Hepatocyte (in vitro differentiated cells): ENCODE data around the gene RNU1-1. TPM values are rescaled to one million over a fixed set of nuclear protein-coding genes. Genes with fewer than 3 reads are reported as not detected.
"Not testable (repeated sequence)": the region's sequence is repeated elsewhere in the genome, so short reads cannot be mapped to it uniquely, and the experiment has no call there.

Experiments
- DNase-seq: peaks from one replicate; pipeline ENCODE4 v3.0.0-alpha.2; 2016; ENCODE audit warnings: low spot score
- H2AFZ ChIP-seq: fragments of 200-600 bp; sonication (generic); 2 replicates; pipeline ENCODE4 v1.6.0; 2016; ENCODE audit warnings: antibody characterized with exemption, mild to moderate bottlenecking
- H3K27ac ChIP-seq: fragments of 200-600 bp; sonication (generic); 2 replicates; pipeline ENCODE4 v1.5.1; 2016; ENCODE audit warnings: mild to moderate bottlenecking
- H3K27me3 ChIP-seq: fragments of 200-600 bp; sonication (generic); 2 replicates; pipeline ENCODE4 v1.6.1; 2016
- H3K36me3 ChIP-seq: fragments of 200-600 bp; sonication (generic); replicated peaks from 2 replicates; pipeline ENCODE4 v1.5.1; 2016; ENCODE audit warnings: low read depth; ENCODE audit not compliant: insufficient read depth
- H3K4me1 ChIP-seq: fragments of 200-600 bp; sonication (generic); 2 replicates; pipeline ENCODE4 v1.5.1; 2016; ENCODE audit warnings: mild to moderate bottlenecking, moderate library complexity; ENCODE audit not compliant: insufficient read depth
- H3K4me2 ChIP-seq: fragments of 200-600 bp; sonication (generic); 2 replicates; pipeline ENCODE4 v1.6.0; 2016
- H3K4me3 ChIP-seq: fragments of 200-600 bp; sonication (generic); 2 replicates; pipeline ENCODE4 v1.5.1; 2016; ENCODE audit warnings: mild to moderate bottlenecking
- H3K79me2 ChIP-seq: fragments of 200-600 bp; sonication (generic); 2 replicates; pipeline ENCODE4 v1.6.0; 2017; ENCODE audit warnings: mild to moderate bottlenecking
- H3K9me2 ChIP-seq: fragments of 200-600 bp; sonication (generic); replicated peaks from 2 replicates; pipeline ENCODE4 v1.6.0; 2017; ENCODE audit warnings: mild to moderate bottlenecking; ENCODE audit not compliant: insufficient read depth
- H3K9me3 ChIP-seq: fragments of 200-600 bp; sonication (generic); 2 replicates; pipeline ENCODE4 v1.5.1; 2016; ENCODE audit warnings: low read depth, mild to moderate bottlenecking
- H4K20me1 ChIP-seq: fragments of 200-600 bp; sonication (generic); 2 replicates; pipeline ENCODE4 v1.6.0; 2016; ENCODE audit warnings: mild to moderate bottlenecking; ENCODE audit not compliant: insufficient read depth, poor library complexity, severe bottlenecking
- WGBS: methylation state at CpG from one replicate; pipeline ENCODE4 v1.1.6; 2016; ENCODE audit warnings: low lambda C conversion rate; ENCODE audit errors: missing lambda C conversion rate; 5-methylcytosine and 5-hydroxymethylcytosine counted together
- polyA plus RNA-seq: library from polyadenylated mRNA; unstranded; fragments of >200 nt; fragmentation: Nextera tagmentation; extraction: Ambion mirVana; gene quantifications from 2 replicates; pipeline ENCODE4 v1.2.1, GENCODE V29; 2016
- total RNA-seq: library from RNA; depleted of rRNA; stranded (reverse); fragments of >200 nt; gene quantifications from 2 replicates; pipeline ENCODE4 v1.2.3, GENCODE V29; 2014

Gene RNU1-1
- total and polyA plus RNA-seq, 2 experiments from 2014 or later = under 0.01 TPM; not detected in 1

DNA sequence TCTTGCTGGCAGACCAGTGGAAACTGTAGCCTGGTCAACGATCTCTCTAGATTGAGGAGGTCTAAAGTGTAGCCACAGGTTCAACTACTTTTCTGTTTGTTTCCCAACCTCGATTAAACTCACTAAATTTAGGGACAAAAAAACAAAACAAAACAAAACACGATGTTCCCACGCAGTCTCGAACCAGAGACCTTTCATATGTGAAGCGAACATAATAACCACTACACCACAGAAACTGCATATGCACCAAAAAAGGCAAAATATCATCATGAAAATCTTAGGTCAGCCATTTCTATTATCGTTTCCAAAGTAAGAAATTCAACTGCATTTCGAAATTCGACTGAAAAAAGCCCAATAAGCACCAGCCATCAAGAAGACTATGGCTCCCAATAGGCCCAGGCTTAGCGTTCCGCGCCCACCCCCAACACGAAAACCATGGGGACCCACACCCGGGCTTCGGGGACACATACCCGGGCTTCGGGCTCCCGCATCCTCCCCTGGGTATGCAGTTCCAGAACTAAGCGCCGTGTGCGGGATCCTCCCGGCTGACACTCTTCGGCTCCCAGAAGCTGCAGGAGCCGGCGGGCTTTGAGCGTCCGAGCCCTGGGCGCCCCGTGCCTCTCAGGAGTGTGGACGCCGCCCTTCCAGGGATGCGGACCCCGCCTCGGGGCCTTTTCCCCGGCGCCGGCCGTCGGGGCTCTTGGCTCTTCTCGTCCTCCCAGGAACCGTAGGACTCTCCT lies 33.6 kb upstream of the RNU1-1 start:
- not testable (repeated sequence) for H3K36me3 ChIP-seq, H4K20me1 ChIP-seq, H3K27me3 ChIP-seq, H3K4me3 ChIP-seq, H3K4me2 ChIP-seq, H3K9me2 ChIP-seq, DNase-seq, H2AFZ ChIP-seq, H3K9me3 ChIP-seq, H3K79me2 ChIP-seq, H3K4me1 ChIP-seq, H3K27ac ChIP-seq
- 64% methylated on average over 21 of the region's 41 CpGs for WGBS

DNA sequence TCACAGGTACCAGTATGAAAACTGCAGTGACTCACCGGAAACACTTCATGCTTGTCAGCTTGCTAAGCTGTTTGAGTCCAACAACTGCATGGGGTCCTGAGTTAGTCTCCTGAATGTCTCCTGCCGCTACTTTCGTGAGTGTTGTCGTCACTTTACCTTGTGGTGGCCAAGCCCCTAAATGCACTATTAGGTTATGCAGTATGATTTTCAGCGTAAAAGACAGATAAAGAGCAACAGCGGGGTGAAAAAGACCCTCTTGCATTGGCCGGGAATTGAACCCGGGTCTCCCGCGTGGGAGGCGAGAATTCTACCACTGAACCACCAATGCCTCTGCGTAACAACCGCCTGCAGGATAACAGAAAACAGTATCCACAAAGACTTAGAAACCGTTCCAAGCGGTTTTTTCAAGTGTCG lies 31.6 kb upstream of the RNU1-1 start:
- H3K9me2 ChIP-seq, H3K4me1 ChIP-seq, H2AFZ ChIP-seq, H3K36me3 ChIP-seq, H4K20me1 ChIP-seq, H3K9me3 ChIP-seq, H3K79me2 ChIP-seq, H3K4me3 ChIP-seq, H3K27me3 ChIP-seq, H3K27ac ChIP-seq: not testable (repeated sequence)
- WGBS = 12% methylated on average over 12 of the region's 16 CpGs
- DNase-seq = peak; percentile 80
- H3K4me2 ChIP-seq = peak overlapping the region; percentile 60

DNA sequence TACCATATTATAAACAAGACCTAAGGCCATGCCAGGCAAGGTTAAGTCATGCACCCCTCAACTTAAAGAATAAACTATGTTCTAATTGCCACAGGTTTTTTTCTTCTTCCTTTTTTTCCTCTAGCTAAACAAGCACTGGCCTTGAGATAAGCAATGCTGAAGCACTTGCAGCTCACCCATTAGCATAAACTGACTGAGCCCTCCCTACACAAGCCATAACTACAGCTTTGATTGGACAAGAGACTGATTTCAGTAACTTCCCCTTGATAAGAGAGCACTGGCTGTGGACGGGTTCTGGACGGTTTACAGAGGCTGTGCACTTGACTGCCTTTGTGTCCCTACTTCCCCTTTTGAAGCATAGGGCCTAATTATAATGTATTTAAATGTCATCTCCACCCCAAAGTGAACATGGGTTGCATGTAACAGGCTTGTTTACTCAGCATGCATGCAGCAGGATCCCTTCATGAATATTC lies 26.4 kb upstream of the RNU1-1 start:
- not testable (repeated sequence) for H3K9me3 ChIP-seq, H3K79me2 ChIP-seq, H3K27me3 ChIP-seq, H2AFZ ChIP-seq, H3K9me2 ChIP-seq, H3K4me1 ChIP-seq, H4K20me1 ChIP-seq, H3K27ac ChIP-seq, H3K4me3 ChIP-seq, H3K36me3 ChIP-seq
- WGBS = 10% methylated on average over 2 of the region's 2 CpGs
- peak; percentile 56 for DNase-seq
- peak overlapping the region; percentile 8 for H3K4me2 ChIP-seq

DNA sequence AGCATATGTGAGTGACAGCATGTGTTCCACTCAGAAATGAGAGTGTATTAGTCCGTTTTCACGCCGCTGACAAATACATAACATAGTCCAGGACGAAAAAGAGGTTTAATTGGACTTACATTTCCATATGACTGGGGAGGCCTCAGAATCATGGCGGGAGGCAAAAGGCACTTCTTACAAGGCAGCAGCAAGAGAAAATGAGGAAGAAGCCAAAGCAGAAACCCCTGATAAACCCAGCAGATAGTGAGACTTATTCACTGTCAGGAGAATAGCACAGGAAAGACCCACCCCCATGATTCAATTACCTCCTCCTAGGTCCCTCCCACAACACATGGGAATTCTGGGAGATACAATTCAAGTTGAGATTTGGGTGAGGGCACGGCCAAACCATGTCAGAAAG lies 23.4 kb upstream of the RNU1-1 start:
- not testable (repeated sequence) for H3K4me2 ChIP-seq, H3K79me2 ChIP-seq, H2AFZ ChIP-seq, H3K36me3 ChIP-seq, H3K4me1 ChIP-seq, DNase-seq, H3K9me2 ChIP-seq, H3K27me3 ChIP-seq, H3K9me3 ChIP-seq, H3K27ac ChIP-seq, H3K4me3 ChIP-seq, H4K20me1 ChIP-seq
- WGBS = 87% methylated on average over 6 of the region's 6 CpGs

DNA sequence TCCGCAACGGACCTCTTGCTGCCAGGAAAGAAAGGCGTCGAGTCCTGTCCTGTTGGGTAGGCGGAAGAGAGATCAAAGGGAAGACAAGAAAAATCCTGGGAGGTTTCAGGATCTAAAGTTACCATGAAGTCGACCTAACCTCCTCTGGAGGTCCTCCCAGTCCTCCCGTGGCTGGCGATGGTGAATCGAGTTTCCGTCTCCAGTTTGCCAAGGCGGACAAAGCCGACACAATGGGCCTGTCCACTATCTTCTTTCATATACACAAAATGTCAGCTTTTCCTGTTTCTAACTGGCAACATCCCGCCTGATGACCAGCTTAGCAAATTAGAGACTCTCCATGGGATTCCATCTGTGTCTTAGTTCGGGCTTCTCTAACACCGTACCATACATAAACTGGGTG lies 22.7 kb upstream of the RNU1-1 start:
- not testable (repeated sequence) for H3K9me2 ChIP-seq, H3K4me2 ChIP-seq, H2AFZ ChIP-seq, H3K36me3 ChIP-seq, DNase-seq, H3K27ac ChIP-seq, H3K79me2 ChIP-seq, H3K4me3 ChIP-seq, H3K27me3 ChIP-seq, H4K20me1 ChIP-seq, H3K4me1 ChIP-seq, H3K9me3 ChIP-seq
- WGBS = 93% methylated on average over 15 of the region's 15 CpGs

DNA sequence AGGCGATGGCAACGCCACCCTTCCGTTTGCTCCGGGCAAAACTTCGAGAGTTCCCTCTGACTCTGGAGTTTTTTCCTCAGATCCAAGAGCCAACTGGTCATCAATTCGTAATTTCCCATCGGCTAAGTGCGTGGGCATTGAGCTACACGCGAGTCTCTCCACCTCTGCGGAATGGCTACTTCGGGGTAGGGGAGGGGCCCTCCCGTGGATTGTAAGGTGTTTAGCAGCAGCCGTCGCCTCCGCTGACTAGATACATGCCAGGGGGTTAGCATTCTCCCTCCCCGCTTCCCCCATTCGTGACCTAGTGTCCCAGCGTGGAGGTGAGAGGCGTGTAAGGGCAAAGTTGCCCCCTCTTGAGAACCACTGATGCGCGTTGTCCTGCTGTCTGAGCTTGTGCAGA lies 21.8 kb upstream of the RNU1-1 start:
- WGBS = 33% methylated on average over 22 of the region's 22 CpGs
- not testable (repeated sequence) for H2AFZ ChIP-seq, H3K4me1 ChIP-seq, H3K27ac ChIP-seq, DNase-seq, H4K20me1 ChIP-seq, H3K27me3 ChIP-seq, H3K79me2 ChIP-seq, H3K9me3 ChIP-seq, H3K36me3 ChIP-seq, H3K9me2 ChIP-seq, H3K4me3 ChIP-seq
- peak overlapping the region; percentile 80 for H3K4me2 ChIP-seq

DNA sequence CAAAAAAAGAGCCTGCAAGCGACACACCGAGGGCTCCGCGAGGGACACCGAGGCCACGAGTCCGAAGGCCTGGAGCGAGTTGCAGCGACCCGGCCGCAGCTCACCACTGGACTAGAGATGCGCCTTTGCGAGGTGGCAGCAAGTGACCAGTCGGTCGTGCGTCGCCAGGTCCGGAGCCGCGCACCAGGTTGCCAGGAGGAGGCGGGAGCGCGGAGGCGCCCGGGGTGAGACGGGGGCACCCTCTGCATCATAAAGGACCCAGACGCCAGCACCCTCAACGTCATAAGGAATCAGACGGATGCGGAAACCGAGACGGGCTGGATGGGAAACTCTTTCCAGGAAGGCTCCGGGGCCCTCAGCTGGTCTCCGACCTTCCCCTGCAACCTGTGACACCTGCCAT lies 21.4 kb upstream of the RNU1-1 start:
- H2AFZ ChIP-seq, H3K36me3 ChIP-seq, H3K27me3 ChIP-seq, H3K4me1 ChIP-seq, H3K9me2 ChIP-seq, H3K4me3 ChIP-seq, DNase-seq, H3K27ac ChIP-seq, H3K9me3 ChIP-seq, H4K20me1 ChIP-seq, H3K79me2 ChIP-seq: not testable (repeated sequence)
- peak overlapping the region; percentile 80 for H3K4me2 ChIP-seq
- 7% methylated on average over 34 of the region's 34 CpGs for WGBS

DNA sequence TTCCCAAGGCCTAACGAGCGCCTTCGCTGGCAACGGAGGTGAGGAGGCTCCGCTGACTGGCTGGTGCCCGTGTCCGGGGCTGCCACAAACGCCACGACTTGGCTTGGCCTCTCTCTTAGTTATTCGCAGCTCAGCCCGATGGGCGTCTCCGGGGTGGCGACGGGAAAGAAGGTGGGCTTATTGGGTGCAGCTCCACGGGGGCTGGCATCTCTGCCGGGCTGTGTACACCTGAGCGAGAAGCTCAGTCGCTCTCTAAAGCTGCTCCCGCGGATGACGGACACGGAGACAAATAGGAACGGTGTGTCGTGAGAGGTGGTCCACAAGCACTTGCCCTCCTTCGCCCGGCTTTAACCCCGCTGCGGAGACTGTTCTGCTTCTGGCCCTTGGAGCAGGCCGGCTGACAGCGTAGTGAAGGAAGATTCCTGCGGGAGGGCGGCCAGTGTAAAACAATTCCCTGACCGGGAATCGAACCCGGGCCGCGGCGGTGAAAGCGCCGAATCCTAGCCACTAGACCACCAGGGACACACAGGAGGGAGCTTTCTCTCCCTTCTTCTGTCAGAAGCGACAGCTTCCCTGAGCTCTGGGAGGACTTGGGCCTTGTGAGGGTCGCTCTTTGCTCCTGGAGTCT lies 20.9 kb upstream of the RNU1-1 start:
- DNase-seq = peak; percentile 42
- WGBS = 5% methylated on average over 33 of the region's 43 CpGs
- not testable (repeated sequence) for H3K9me3 ChIP-seq, H3K4me3 ChIP-seq, H4K20me1 ChIP-seq, H3K9me2 ChIP-seq, H3K27me3 ChIP-seq, H3K36me3 ChIP-seq, H3K79me2 ChIP-seq, H3K27ac ChIP-seq, H3K4me1 ChIP-seq, H2AFZ ChIP-seq
- H3K4me2 ChIP-seq = peak overlapping the region; percentile 80

DNA sequence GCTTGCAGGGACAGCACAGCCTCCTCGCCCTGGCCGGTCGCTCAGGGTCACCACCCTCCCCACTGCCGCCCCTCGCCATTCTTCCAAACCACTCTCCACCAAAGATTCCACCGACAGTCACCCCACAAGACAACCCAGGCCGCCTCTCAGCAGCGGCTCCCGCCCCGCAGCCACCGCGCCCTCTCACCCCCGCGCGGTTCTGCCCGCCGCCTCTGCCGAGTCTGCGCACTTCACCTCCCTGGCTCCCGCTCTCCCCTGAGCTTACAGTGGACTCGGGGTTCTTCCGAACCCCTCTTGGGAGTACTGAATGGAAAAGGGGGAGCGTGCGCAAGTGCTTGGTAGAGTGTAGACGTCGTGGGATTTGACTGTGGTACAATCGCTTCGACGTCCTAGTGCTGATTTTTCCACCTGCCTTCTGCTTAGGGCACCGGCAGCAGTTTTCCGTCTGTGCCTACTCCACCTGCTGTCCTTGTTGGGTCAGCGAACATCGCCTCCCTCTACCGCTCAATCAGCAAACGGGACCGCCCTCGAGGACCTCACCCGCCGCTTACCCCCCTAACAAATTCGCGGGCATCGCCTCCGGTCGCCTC lies 20.2 kb upstream of the RNU1-1 start:
- H3K9me2 ChIP-seq, H4K20me1 ChIP-seq, H3K4me1 ChIP-seq, H3K9me3 ChIP-seq, H3K27me3 ChIP-seq, H2AFZ ChIP-seq, H3K79me2 ChIP-seq, DNase-seq, H3K36me3 ChIP-seq, H3K27ac ChIP-seq, H3K4me3 ChIP-seq: not testable (repeated sequence)
- WGBS = 2% methylated on average over 33 of the region's 44 CpGs
- peak overlapping the region; percentile 80 for H3K4me2 ChIP-seq
